HG03103 (cell line): ENCODE data around the gene ADSL.

Experiments used
- ATAC-seq: cut with Tn5 transposase; IDR thresholded peaks from one replicate; pipeline ENCODE4 v1.9.1; 2021; ENCODE audit warnings: low read depth; ENCODE audit not compliant: unreplicated experiment

Gene ADSL

GRCh38 chr22:40415531-40416266, 69.4 kb downstream of the ADSL start:
- ATAC-seq, result no peak

GRCh38 chr22:40416267-40416570, 69.9 kb downstream of the ADSL start:
- no peak for ATAC-seq

DNA sequence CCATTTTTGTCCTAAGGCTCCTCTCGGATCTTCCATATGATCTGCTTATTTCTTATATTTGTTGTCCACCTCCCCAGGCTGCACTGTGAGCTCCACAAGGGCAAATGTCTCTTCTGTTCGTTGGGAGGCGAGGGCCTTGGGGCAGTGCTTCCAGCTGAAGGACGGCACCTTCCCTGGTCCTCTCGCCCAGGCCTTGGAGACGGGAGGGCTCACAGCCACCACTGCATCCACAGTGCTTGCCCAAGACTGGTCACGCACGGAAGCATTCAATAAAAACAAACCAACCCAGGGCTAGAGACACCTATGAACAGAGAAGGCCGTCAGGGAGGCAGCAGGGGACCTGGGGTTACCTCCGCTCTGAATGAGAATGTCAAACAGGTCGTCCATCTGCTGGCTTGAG, 70.3 kb downstream of the ADSL start:
- ATAC-seq, result no peak

DNA sequence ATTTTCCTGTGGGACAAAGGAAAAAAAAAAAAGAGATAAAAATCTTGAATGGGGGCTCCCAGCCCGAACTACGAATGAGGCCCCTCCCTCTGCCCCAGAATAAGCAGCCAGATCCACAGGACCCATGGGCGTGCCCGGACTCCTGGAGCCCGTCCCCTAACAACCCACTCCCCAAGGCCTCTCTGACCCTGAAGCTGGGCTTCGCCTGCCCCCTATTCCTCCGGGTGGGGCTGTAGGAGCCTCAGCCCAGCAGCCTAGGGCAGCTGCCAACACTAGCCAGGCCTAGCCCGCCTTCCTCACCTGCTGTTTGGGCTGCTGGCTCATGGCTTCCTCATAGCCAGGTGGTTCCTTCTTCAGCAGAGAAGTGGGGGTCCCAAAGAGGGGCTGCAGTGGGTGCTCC, 70.7 kb downstream of the ADSL start:
- no peak for ATAC-seq

DNA sequence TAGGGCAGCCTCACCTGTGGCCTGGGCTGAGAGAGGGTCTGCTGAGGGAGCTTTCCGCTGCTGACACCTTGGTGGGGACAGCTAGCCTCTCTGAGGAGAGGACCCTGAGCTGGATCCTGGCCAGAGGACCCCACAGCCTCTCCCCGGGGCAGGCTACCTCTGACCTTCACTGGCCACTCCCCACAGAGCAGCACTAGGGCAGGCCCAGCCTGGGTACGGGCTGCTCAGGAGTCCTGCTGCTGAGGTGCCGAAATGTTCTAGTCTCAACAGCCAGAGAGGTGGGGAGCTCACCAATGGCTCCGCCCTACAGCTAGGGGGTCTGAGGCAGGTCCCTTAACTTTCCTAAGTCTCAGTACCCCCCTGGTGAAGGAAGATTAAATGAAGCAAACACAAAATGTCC, 71.6 kb downstream of the ADSL start:
- ATAC-seq, result no peak

DNA sequence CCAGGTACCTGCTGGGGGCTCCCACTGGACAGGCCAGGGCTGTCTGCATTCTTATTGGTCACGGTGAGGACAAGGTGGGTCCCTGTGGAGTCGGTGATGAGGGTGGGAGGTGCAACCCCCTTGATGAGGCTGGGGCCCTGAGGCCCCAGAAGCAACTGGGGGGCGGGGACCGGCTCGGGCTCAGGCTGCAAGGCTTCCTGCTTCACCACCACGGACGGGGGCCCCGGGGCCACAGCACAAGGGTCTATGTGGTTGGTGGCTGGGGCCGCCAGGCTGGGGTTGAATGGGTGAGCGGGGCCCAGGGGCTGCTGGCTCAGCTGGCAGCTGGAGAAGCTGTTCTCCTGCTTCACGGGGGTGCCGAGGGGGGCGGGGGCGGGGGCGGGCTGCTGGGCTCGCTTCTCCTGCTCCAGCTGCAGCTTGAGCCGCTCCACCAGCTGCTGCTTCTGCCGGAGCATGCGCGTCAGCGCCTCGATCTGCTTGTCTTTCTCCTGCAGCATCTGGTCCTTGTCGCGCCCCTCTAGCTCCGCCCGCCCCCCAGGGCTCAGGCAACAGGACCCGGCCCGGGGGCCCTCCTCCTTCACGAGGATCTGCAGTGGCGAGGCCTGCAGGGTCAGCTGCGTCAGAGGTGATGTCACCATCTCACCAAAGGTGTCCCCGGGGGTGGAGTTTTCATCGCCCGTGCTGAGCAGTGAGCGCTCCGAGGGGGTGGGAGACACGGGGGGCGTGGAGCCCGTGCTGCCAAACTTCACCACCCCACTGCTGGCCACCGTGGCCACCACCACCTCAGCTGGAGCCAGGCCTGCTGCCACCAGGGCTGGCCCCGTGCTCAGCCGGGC, 72.3 kb downstream of the ADSL start:
- no peak for ATAC-seq

DNA sequence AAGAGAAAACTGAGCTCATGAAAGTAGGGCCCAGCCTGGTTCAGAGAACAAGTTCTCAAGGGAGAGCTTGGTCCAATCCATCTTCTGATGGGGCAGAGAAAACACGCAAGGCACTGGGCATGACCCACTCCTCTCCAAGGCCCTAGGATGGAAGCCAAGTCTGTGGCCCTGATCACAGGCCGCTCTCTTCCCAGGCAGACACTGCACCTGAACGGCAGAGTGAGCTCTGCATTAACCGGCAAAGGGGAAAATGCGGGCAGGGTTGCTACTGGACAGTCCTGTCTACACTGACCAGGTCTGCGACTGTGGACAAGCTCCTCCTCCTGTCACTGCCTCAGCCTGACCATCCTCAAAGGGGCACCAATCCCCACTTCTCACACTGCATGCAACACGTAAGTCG, 73.4 kb downstream of the ADSL start:
- ATAC-seq, result no peak

DNA sequence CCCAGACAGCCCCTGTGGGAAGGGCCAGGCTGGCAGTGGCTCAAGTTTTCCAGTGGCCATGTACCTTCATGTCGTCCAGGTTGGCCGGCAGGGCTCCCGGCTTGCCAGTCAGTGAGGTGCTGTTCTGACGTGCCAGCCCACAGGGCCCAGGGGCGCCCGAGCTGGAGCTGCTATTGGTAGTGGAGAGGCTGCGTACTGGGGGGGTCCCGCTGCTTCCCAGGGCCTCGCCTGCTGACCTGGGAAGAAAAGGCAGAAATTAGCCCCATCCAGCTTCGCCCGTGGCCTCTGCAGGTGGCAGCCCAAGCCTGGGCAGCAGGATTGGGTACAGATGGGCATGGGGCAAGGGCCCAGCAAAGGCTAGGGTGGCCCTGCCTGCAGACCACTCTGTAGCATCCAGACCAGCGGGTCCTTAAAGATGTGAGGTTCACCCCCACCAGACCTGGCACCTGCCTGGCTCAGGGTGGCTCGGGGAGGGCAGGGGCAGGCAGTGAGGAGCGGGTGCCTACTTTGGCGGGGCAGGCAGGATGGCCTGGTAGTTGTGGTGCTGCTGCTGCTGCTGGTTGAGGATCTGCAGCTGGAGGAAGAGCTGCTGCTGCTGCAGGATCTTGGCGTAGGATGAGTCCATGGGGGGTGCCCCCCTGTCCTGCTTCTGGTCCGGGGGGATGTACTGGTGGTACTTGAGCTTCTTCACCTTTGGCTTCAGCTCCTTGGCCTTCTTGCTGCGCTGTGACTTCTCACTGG, 74.2 kb downstream of the ADSL start:
- no peak for ATAC-seq

DNA sequence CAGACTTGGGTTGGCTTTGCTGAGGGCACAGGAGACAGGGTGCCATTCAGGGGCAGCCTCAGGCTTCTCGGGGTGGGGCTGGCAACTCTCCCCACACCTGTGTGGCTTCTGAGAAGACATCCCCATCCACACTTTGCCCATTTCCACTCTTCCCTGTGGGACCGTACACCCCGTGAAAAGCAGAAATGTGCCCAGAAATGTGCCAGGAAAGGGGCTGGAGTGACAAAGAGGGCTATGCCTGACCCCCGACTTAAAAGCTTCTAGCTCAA, 74.7 kb downstream of the ADSL start:
- ATAC-seq, result no peak

- ATAC-seq, result no peak
Measured at GRCh38 chr22:40421941-40422340, 75.6 kb downstream of the ADSL start.

DNA sequence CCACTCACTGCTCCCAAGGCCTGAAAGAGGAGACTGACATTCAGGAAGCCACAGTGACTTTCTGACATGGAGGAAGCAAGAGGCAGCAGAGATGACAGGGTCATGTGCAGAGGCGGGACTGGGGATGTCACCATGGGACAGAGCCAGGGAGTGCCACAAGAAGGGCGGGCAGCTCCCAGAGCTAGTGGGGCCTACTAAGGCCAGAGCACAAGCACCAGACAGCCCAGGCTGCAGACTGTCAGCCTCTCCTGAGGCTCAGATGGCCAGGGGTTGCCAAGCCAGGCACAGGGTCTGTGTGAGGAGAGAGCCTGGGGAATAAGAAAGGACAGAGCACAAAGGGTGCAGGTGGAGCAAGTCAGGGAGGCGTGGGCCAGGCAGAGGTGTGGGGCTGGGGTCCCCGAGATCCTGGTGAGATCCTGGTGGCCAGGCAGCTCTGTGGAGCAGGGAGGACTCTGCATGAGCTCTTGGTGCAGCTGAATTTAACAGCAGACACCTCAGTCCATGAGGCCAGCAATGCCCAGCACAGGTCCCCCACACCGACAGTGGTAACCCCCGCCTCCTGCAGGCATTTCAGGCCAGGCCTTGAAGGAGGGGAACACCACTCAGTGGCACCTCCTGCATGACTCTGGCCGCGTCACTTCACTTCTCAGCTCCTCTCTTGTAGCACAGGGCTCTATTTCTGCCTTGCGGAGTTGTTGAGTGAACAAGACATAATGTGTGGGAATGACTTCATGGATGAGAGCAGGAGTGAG, 76.4 kb downstream of the ADSL start:
- no peak for ATAC-seq

GRCh38 chr22:40423310-40423688, 77.0 kb downstream of the ADSL start:
- ATAC-seq, result no peak

GRCh38 chr22:40423882-40424640, 77.8 kb downstream of the ADSL start:
- no peak for ATAC-seq

DNA sequence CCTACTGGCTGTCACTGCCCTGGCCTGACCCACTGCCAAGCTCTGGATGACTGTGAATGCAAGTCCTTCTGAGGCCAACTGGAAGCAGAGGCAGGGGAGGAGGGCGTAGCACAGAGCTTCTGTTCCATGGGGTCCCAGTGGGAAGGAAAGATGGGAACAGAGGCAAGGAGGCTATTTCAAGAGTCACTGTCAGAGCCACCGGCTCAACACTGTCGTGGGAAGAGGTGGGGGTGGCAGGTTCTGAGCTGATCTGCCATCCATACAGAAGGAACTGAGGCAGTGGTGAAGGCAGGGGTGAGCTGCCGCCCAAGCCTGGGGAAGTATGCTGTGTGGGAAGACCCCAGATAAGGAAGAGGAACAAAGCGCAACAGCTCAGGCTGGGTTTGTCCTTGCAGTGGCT, 78.8 kb downstream of the ADSL start:
- ATAC-seq, result no peak

- no peak for ATAC-seq
Measured at GRCh38 chr22:40426594-40427333, 80.5 kb downstream of the ADSL start.

DNA sequence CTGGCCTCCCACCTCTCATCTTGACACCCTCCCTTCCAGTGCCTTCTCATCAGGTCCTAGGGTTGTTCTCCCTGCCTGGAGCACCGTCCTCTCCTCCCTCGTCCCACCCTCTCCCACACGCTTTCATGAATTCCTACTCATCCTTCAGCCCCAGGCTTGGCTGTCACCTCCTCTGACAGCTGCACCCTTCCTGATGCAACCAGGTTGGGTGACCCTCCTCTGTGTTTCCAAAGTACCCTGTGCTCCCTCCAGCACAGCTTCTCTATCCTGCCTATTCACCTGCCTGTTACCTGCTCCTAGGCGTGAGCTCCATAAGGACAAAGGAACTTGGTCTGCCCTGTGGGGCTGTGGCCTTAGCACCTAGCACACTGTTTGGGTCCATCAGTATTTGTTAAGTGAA, 82.5 kb downstream of the ADSL start:
- ATAC-seq, result no peak

- no peak for ATAC-seq
Measured at GRCh38 chr22:40429481-40429880, 83.2 kb downstream of the ADSL start.

DNA sequence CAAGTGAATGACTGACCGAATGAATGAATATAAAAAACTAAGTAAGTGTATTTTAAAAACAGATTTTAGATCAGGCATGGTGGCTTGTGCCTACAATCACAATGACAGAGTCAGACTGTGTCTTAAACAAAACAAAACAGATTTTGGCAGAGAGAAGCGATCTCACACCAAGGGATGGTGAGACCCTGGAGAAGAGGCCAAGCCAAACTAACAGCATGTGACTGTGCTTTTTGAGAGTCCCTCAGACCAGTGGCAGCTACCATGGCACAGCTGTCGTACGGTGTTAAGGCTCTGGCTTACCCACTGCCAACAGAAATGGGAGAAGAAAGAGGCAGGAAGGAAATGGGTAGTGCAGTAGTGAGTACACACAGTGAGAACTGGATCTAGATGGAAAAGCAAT, 84.7 kb downstream of the ADSL start:
- ATAC-seq, result no peak

GRCh38 chr22:40432157-40432556, 85.9 kb downstream of the ADSL start:
- no peak for ATAC-seq

DNA sequence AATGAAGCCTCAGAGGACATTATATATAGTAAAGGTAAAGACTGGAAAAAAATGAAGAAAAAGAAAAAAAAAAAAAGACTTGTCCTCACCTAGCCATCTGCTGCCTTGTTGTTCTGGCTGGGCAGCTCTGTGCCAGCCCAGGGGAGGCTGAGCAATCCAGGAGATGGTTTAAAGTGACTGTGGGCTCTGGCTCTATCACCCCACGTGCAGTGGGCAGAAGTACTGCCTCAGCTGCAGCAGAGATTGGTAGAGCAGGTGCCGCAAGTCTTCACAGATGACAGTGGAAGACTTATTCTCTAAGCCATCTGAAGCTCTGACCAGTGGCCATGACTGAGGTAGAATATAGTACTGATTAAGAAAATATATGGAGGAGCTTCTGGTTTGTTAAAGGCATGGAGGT, 86.3 kb downstream of the ADSL start:
- no peak for ATAC-seq
